Fibroblast of gingiva (primary cell): ENCODE results near the gene METTL18.
A peak's percentile ranks its signal among the peaks of the same experiment; 100 is the strongest.

Source experiments
- DNase-seq: peaks from one replicate; pipeline ENCODE4 v3.0.0-alpha.2; 2011; ENCODE audit warnings: low read depth

METTL18 gene

GRCh38 chr1:169785267-169785666, 9.4 kb downstream of the METTL18 start:
- no peak for DNase-seq

- DNase-seq, result no peak
Observed at GRCh38 chr1:169784102-169784501, 10.6 kb downstream of the METTL18 start.

- no peak for DNase-seq
Observed at GRCh38 chr1:169782596-169782995, 12.1 kb downstream of the METTL18 start.

GRCh38 chr1:169779970-169780369, 14.7 kb downstream of the METTL18 start:
- DNase-seq, result peak; percentile 6

- DNase-seq, result no peak
Observed at GRCh38 chr1:169779150-169779549, 15.6 kb downstream of the METTL18 start.

GRCh38 chr1:169776440-169776839, 18.3 kb downstream of the METTL18 start:
- no peak for DNase-seq

GRCh38 chr1:169768161-169768560, 26.5 kb downstream of the METTL18 start:
- no peak for DNase-seq

GRCh38 chr1:169765580-169766331, 29.0 kb downstream of the METTL18 start:
- DNase-seq, result no peak

- DNase-seq, result no peak
Observed at GRCh38 chr1:169764919-169765318, 29.8 kb downstream of the METTL18 start.

GRCh38 chr1:169762699-169763098, 32.0 kb downstream of the METTL18 start:
- no peak for DNase-seq

GRCh38 chr1:169759038-169759437, 35.7 kb downstream of the METTL18 start:
- DNase-seq, result no peak

- DNase-seq, result no peak
Observed at GRCh38 chr1:169753549-169753948, 41.2 kb downstream of the METTL18 start.

GRCh38 chr1:169750041-169750440, 44.7 kb downstream of the METTL18 start:
- no peak for DNase-seq

- DNase-seq, result no peak
Observed at GRCh38 chr1:169746550-169746949, 48.2 kb downstream of the METTL18 start.

GRCh38 chr1:169745015-169745861, 49.5 kb downstream of the METTL18 start:
- DNase-seq, result peak; percentile 30
